KMS-11 (cell line): ENCODE measurements around the gene SPINK4.

Source experiments
- H2AFZ ChIP-seq: fragments of 200-600 bp; sonication (generic); 2 replicates; pipeline ENCODE4 v1.6.1; 2016; ENCODE audit warnings: antibody characterized with exemption, mixed run types, low read depth
- H3K27ac ChIP-seq: fragments of 200-600 bp; sonication (generic); 2 replicates; pipeline ENCODE4 v1.6.1; 2016; ENCODE audit warnings: mild to moderate bottlenecking, mixed run types
- H3K27me3 ChIP-seq: fragments of 200-600 bp; sonication (generic); 2 replicates; pipeline ENCODE4 v1.6.1; 2017; ENCODE audit warnings: mild to moderate bottlenecking, low read depth, mixed run types, moderate library complexity; ENCODE audit not compliant: insufficient read depth
- H3K36me3 ChIP-seq: fragments of 200-600 bp; sonication (generic); 2 replicates; pipeline ENCODE4 v1.6.1; 2017; ENCODE audit warnings: mild to moderate bottlenecking, mixed run types; ENCODE audit not compliant: insufficient read depth
- H3K4me1 ChIP-seq: fragments of 200-600 bp; sonication (generic); 2 replicates; pipeline ENCODE4 v1.6.1; 2016; ENCODE audit warnings: mild to moderate bottlenecking, low read depth, mixed run types; ENCODE audit not compliant: poor library complexity, severe bottlenecking
- H3K4me2 ChIP-seq: fragments of 200-600 bp; sonication (generic); 2 replicates; pipeline ENCODE4 v1.7.0; 2016; ENCODE audit warnings: mild to moderate bottlenecking, mixed run types
- H3K4me3 ChIP-seq: fragments of 200-600 bp; sonication (generic); IDR thresholded peaks from 2 replicates; pipeline ENCODE4 v1.6.1; 2017; ENCODE audit warnings: low read depth, low read length, mixed read lengths; ENCODE audit not compliant: insufficient read depth
- H3K79me2 ChIP-seq: fragments of 200-600 bp; sonication (generic); 2 replicates; pipeline ENCODE4 v1.6.1; 2016; ENCODE audit warnings: low read depth, mixed run types; ENCODE audit not compliant: insufficient read depth
- H3K9ac ChIP-seq: fragments of 200-600 bp; sonication (generic); 2 replicates; pipeline ENCODE4 v1.6.1; 2016; ENCODE audit warnings: mild to moderate bottlenecking, mixed run types
- H4K20me1 ChIP-seq: fragments of 200-600 bp; sonication (generic); 2 replicates; pipeline ENCODE4 v1.6.1; 2016; ENCODE audit warnings: mild to moderate bottlenecking, mixed run types; ENCODE audit not compliant: insufficient read depth
- CTCF ChIP-seq: fragments of 200-600 bp; sonication (generic); conservative IDR thresholded peaks from 2 replicates; pipeline ENCODE4 v1.6.1; 2017; ENCODE audit warnings: low read depth, mild to moderate bottlenecking, antibody characterized with exemption, low read length, moderate library complexity, mixed read lengths

The SPINK4 gene

GRCh38 chr9:33267151-33267767, 27.3 kb downstream of the SPINK4 start:
- Histone ChIP-seq H3K27me3 (no peaks in the 10 kb centered on the region), H3K9ac (no peak overlapping the region), H3K4me2 (no peak overlapping the region), H3K36me3 (no peaks in the 10 kb centered on the region; the same call in 1 of the 2 replicates), H4K20me1 (no peaks in the 10 kb centered on the region), H3K27ac (no peak overlapping the region), H3K4me1 (peaks cover 14% of the 10 kb centered on the region), H3K4me3 (no peak overlapping the region), H2AFZ (no peak overlapping the region), H3K79me2 (peaks cover 29% of the 10 kb centered on the region)
- TF ChIP-seq CTCF, result no peak

- H4K20me1 ChIP-seq, result no peaks in the 10 kb centered on the region
- peaks cover 7% of the 10 kb centered on the region for H3K4me1 ChIP-seq
- H2AFZ ChIP-seq, result no peak overlapping the region
- H3K9ac ChIP-seq, result no peak overlapping the region
- H3K79me2 ChIP-seq, result peaks cover 8% of the 10 kb centered on the region; the same call in 1 of the 2 replicates
- no peaks in the 10 kb centered on the region; the same call in 1 of the 2 replicates for H3K36me3 ChIP-seq
- no peak overlapping the region for H3K4me3 ChIP-seq
- no peak for TF ChIP-seq CTCF
- no peak overlapping the region for H3K4me2 ChIP-seq
- H3K27me3 ChIP-seq, result no peaks in the 10 kb centered on the region
- no peak overlapping the region for H3K27ac ChIP-seq
These were observed 30.2 kb downstream of the SPINK4 start for GRCh38 chr9:33270146-33270545.

- no peak overlapping the region for H2AFZ ChIP-seq
- H3K79me2 ChIP-seq, result no peaks in the 10 kb centered on the region
- H3K9ac ChIP-seq, result no peak overlapping the region
- H3K4me1 ChIP-seq, result no peaks in the 10 kb centered on the region
- no peak overlapping the region for H3K4me2 ChIP-seq
- no peaks in the 10 kb centered on the region for H4K20me1 ChIP-seq
- TF ChIP-seq CTCF, result no peak
- H3K36me3 ChIP-seq, result no peaks in the 10 kb centered on the region; the same call in 1 of the 2 replicates
- no peak overlapping the region for H3K27ac ChIP-seq
- H3K4me3 ChIP-seq, result no peak overlapping the region
- no peaks in the 10 kb centered on the region for H3K27me3 ChIP-seq
These were observed 32.1 kb downstream of the SPINK4 start for GRCh38 chr9:33272061-33272460.

GRCh38 chr9:33273266-33273971, 33.5 kb downstream of the SPINK4 start:
- no peak for TF ChIP-seq CTCF
- H3K79me2 ChIP-seq, result no peaks in the 10 kb centered on the region
- no peaks in the 10 kb centered on the region; the same call in 1 of the 2 replicates for H3K36me3 ChIP-seq
- H4K20me1 ChIP-seq, result no peaks in the 10 kb centered on the region
- no peaks in the 10 kb centered on the region for H3K27me3 ChIP-seq
- H3K4me1 ChIP-seq, result no peaks in the 10 kb centered on the region
- no peak overlapping the region for H3K4me3 ChIP-seq
- H3K4me2 ChIP-seq, result no peak overlapping the region
- H3K9ac ChIP-seq, result no peak overlapping the region
- no peak overlapping the region for H2AFZ ChIP-seq
- H3K27ac ChIP-seq, result no peak overlapping the region
